Type B pancreatic cell (in vitro differentiated cells): ENCODE data around the gene OVCH1. TPM values are rescaled to one million over a fixed set of nuclear protein-coding genes. Genes with fewer than 3 reads are reported as not detected.
"Not testable (repeated sequence)": the region's sequence is repeated elsewhere in the genome, so short reads cannot be mapped to it uniquely, and the experiment has no call there.

Experiments used
- DNase-seq: peaks from one replicate; pipeline ENCODE4 v3.0.0; 2021; ENCODE audit warnings: mixed read lengths; ENCODE audit not compliant: unreplicated experiment; ENCODE audit errors: extremely low spot score
- H3K27ac Mint-ChIP-seq: 2 replicates; pipeline ENCODE4 v1.8.0; 2021; ENCODE audit warnings: mild to moderate bottlenecking, mixed read lengths
- H3K27me3 Mint-ChIP-seq: 2 replicates; pipeline ENCODE4 v1.8.0; 2021; ENCODE audit warnings: mixed read lengths
- H3K36me3 Mint-ChIP-seq: 2 replicates; pipeline ENCODE4 v1.8.0; 2021; ENCODE audit warnings: mixed read lengths
- H3K4me1 Mint-ChIP-seq: one replicate; pipeline ENCODE4 v1.8.0; 2021; ENCODE audit warnings: mixed read lengths; ENCODE audit not compliant: unreplicated experiment
- H3K4me3 Mint-ChIP-seq: 2 replicates; pipeline ENCODE4 v1.8.0; 2021; ENCODE audit warnings: mild to moderate bottlenecking, mixed read lengths
- H3K9me3 Mint-ChIP-seq: 2 replicates; pipeline ENCODE4 v1.8.0; 2021; ENCODE audit warnings: mixed read lengths
- total RNA-seq: library from RNA; stranded (reverse); gene quantifications from 2 replicates; pipeline ENCODE4 v1.2.1, GENCODE V29; 2021; ENCODE audit warnings: low replicate concordance
- TF ChIP-seq, protein P1 (sequence below): fragments of 200-600 bp; sonication (generic); conservative IDR thresholded peaks from 2 replicates; pipeline ENCODE4 v1.5.0; 2021; ENCODE audit warnings: antibody characterized with exemption, mild to moderate bottlenecking

The OVCH1 gene
- total RNA-seq, 1 donor from 2014 or later = 1.0 TPM

- no peaks in the 10 kb centered on the region for H3K4me1 Mint-ChIP-seq
- H3K36me3 Mint-ChIP-seq = no peaks in the 10 kb centered on the region
- no peaks in the 10 kb centered on the region for H3K9me3 Mint-ChIP-seq
- H3K4me3 Mint-ChIP-seq = no peak overlapping the region
- no peak for DNase-seq
- H3K27ac Mint-ChIP-seq = no peak overlapping the region
- TF ChIP-seq, protein P1, sequence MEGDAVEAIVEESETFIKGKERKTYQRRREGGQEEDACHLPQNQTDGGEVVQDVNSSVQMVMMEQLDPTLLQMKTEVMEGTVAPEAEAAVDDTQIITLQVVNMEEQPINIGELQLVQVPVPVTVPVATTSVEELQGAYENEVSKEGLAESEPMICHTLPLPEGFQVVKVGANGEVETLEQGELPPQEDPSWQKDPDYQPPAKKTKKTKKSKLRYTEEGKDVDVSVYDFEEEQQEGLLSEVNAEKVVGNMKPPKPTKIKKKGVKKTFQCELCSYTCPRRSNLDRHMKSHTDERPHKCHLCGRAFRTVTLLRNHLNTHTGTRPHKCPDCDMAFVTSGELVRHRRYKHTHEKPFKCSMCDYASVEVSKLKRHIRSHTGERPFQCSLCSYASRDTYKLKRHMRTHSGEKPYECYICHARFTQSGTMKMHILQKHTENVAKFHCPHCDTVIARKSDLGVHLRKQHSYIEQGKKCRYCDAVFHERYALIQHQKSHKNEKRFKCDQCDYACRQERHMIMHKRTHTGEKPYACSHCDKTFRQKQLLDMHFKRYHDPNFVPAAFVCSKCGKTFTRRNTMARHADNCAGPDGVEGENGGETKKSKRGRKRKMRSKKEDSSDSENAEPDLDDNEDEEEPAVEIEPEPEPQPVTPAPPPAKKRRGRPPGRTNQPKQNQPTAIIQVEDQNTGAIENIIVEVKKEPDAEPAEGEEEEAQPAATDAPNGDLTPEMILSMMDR = no peak
- no peaks in the 10 kb centered on the region for H3K27me3 Mint-ChIP-seq
Measured at GRCh38 chr12:29437575-29437974, 59.9 kb downstream of the OVCH1 start.

DNA sequence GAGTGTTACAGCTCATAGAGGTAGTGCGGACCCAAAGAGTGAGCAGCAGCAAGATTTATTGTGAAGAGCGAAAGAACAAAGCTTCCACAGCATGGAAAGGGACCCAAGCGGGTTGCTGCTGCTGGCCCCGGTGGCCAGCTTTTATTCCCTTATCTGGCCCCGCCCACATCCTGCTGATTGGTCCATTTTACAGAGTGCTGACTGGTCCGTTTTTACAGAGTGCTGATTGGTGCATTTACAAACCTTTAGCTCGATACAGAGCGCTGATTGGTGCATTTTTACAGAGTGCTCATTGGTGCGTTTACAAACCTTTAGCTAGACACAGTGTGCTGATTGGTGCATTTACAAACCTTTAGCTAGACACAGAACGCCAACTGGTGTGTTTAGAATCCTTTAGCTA lies 60.7 kb downstream of the OVCH1 start:
- H3K27ac Mint-ChIP-seq, H3K4me1 Mint-ChIP-seq, H3K36me3 Mint-ChIP-seq, DNase-seq, H3K9me3 Mint-ChIP-seq, H3K4me3 Mint-ChIP-seq, H3K27me3 Mint-ChIP-seq: not testable (repeated sequence)

DNA sequence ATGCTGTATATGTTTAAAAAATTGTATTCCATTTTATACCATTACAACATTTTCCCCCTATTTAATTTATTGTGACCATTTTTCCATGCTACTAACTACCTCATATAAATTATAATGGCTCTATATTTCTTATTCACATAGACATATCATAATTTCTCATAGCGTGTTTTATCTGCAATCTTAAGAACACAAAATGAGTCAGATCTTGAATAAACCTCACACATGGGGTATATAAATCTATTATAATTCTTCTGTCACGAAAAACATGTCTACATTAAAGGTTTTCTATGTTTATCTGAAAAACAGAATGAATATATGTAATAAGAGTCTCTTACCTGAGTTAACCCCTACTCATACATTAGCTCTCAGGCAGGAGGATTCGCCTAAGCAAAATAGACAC lies 66.0 kb downstream of the OVCH1 start:
- TF ChIP-seq, protein P1 = no peak
- DNase-seq = no peak
- Mint-ChIP-seq H3K9me3 (no peaks in the 10 kb centered on the region), H3K36me3 (no peaks in the 10 kb centered on the region), H3K4me1 (no peaks in the 10 kb centered on the region), H3K27ac (no peak overlapping the region), H3K4me3 (no peak overlapping the region), H3K27me3 (no peaks in the 10 kb centered on the region)

DNA sequence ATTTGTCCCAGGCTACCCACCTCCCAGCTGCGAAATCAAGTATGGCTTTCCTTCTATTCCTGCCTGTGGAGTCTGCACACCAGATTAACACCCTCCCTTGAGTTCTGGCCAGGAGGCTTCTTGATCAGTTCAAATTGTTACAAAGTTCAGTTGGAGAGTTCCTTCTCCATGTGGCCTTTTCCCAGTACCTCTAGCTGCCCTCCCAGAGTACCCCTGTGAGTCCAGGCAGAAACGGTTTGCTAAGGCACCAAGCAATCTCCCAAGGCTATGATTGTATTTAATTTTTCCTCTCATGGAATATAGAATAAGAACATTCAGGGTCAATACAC lies 66.8 kb downstream of the OVCH1 start:
- Mint-ChIP-seq H3K4me3 (no peak overlapping the region), H3K36me3 (no peaks in the 10 kb centered on the region), H3K27me3 (no peaks in the 10 kb centered on the region), H3K27ac (no peak overlapping the region), H3K4me1 (no peaks in the 10 kb centered on the region), H3K9me3 (no peaks in the 10 kb centered on the region)
- DNase-seq = no peak
- TF ChIP-seq, protein P1 = no peak

DNA sequence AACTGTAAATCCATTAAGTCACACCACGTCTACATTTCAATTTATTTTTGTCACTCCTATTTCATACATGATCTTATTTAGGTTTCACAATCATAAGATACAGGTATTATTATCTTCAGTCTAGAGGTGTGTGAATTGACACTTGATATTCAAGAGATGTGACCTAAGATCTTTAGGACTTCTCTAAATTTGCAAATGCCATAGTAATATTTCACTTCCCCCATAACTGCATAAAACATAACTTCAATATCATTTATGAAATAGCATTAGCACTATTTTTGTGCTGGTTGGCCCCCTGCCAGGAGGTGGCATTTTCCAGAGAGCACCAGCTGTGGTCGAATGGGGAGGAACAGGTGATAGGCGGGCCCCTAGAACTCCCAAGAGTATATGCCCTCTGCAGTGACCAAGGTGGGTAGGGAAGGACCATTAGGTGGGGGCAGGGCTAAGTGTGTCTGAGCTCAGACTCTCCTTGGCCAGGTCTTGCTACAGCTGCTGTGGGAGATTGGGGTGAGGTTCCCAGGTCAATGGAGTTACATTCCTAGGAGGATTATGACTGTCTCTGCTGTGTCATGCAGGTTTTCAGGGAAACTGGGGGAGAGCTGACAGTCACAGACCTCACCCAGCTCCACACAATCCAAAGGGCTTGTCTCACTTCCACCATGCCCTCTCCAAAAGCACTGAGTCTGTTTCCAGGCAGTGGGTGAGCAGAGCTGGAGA lies 67.3 kb downstream of the OVCH1 start:
- no peak for DNase-seq
- TF ChIP-seq, protein P1 = no peak
- no peaks in the 10 kb centered on the region for H3K27me3 Mint-ChIP-seq
- H3K27ac Mint-ChIP-seq = no peak overlapping the region
- H3K36me3 Mint-ChIP-seq = no peaks in the 10 kb centered on the region
- no peaks in the 10 kb centered on the region for H3K9me3 Mint-ChIP-seq
- no peaks in the 10 kb centered on the region for H3K4me1 Mint-ChIP-seq
- H3K4me3 Mint-ChIP-seq = no peak overlapping the region

DNA sequence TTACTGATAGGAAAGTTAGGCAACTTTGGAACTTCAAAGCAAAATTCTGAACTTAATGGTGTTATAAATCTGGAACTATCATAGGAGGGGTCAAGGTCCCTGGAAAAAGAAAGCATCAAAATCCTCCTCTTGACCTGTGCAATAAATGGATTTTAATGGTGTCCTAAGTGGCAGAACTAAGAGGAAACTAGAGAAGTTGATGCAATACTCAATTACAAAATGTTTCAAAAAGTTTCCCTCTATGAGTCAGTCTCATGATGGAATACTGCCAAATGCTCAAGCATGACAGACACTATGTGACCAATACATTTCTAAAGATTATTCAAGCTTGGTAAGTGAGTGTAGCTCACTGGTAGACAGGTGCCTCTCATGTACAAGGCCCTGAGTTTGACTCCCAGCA lies 68.9 kb downstream of the OVCH1 start:
- no peak for DNase-seq
- TF ChIP-seq, protein P1 = no peak
- no peaks in the 10 kb centered on the region for H3K36me3 Mint-ChIP-seq
- no peaks in the 10 kb centered on the region for H3K9me3 Mint-ChIP-seq
- H3K27ac Mint-ChIP-seq = no peak overlapping the region
- no peaks in the 10 kb centered on the region for H3K27me3 Mint-ChIP-seq
- no peaks in the 10 kb centered on the region for H3K4me1 Mint-ChIP-seq
- H3K4me3 Mint-ChIP-seq = no peak overlapping the region
